ENCODE results near the gene HACD2. TPM values are rescaled to one million over a fixed set of nuclear protein-coding genes. Genes with fewer than 3 reads are reported as not detected.

Gene HACD2
- polyA plus RNA-seq, 3 donors, result 12.9 to 17.1 (median 15.1) TPM

DNA sequence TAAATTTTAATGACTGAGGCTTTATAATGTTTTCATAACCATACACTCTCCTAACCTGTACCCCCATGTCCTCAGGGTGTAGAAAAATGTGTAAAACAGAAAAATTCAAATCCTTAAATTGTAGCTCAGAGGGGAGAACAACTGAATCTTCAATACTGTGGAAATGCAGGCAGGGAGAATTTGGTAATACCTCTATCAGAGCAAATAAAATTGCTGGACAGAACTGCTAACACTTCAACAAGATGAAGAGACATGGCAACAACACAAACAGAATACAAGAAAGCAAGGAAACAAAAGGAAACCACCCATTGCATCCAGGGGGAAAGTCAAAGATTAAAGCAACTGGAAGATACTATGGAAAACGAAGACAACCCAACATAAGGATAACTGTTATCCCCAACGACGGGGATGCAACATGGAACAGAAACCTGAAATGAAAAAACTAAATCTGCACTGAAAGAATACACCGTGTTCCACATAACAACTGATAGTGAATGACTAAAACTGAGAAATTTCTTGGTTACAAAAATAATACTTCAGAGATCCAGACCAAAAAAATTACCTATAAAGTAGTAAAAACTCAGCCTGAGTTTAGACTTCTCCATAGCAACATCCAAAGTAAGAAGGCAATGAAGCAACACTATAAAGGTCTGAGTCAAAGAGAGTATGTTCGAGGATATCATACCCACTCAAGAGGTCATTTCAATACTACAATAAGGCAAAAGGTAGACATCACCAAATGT lies 48.5 kb downstream of the HACD2 start:
- Histone ChIP-seq H3K4me2 (replicated peaks; ENCODE audit: extremely low read depth, low read length, poor library complexity, severe bottlenecking) (no peak overlapping the region), H3K79me2 (ENCODE audit: insufficient read depth, low read length) (no peaks in the 10 kb centered on the region), H3K4me3 (replicated peaks in 1 of 3; ENCODE audit: low read depth in 2 of 3, low read length in 3 of 3) (no peak overlapping the region), H2AFZ (ENCODE audit: insufficient read depth, low read depth, low read length, poor library complexity, severe bottlenecking) (no peak overlapping the region), H3K27ac (ENCODE audit: low read depth in 1 of 2, low read length in 2 of 2) (no peak overlapping the region), H3K4me1 (ENCODE audit: control insufficient read depth in 1 of 2, insufficient read depth in 2 of 2, low read length in 2 of 2) (no peaks in the 10 kb centered on the region), H3K9ac (ENCODE audit: insufficient read depth, low read length, poor library complexity, severe bottlenecking) (no peak overlapping the region), H3K9me3 (replicated peaks in 1 of 2; ENCODE audit: control insufficient read depth in 1 of 2, insufficient read depth in 1 of 2, low read length in 2 of 2) (no peaks in the 10 kb centered on the region), H3K36me3 (replicated peaks in 1 of 2; ENCODE audit: control insufficient read depth in 1 of 2, insufficient read depth in 2 of 2, low read length in 2 of 2) (no peaks in the 10 kb centered on the region), H3K27me3 (ENCODE audit: control insufficient read depth in 2 of 2, insufficient read depth in 2 of 2, low read length in 2 of 2) (no peaks in the 10 kb centered on the region), H4K20me1 (ENCODE audit: insufficient read depth, low read length) (no peaks in the 10 kb centered on the region)
- Mint-ChIP-seq H3K27ac (no peak overlapping the region), H3K27me3 (ENCODE audit: low read depth in 3 of 3) (peaks cover 0 to 2% (median 0%) of the 10 kb centered on the region in 3 donors), H3K9me3 (no peaks in the 10 kb centered on the region), H3K4me1 (no peaks in the 10 kb centered on the region), H3K36me3 (peaks cover 9 to 10% of the 10 kb centered on the region in 2 donors), H3K4me3 (no peak overlapping the region)
- intact Hi-C loops (cut with micrococcal nuclease), result no loop called here
- WGBS (ENCODE audit: insufficient coverage), result no CpG with 5 or more reads among the region's 5 CpGs
- no peak for TF ChIP-seq CTCF (IDR thresholded peaks at IDR 0.05)
- DNase-seq, result no peak

GRCh38 chr3:123535580-123535979 lies 49.3 kb downstream of the HACD2 start:
- no peak overlapping the region for H3K27ac Mint-ChIP-seq
- no peak overlapping the region for H3K4me3 ChIP-seq (replicated peaks in 1 of 3; ENCODE audit: low read depth in 2 of 3, low read length in 3 of 3)
- no peak for DNase-seq
- no peaks in the 10 kb centered on the region for H3K9me3 ChIP-seq (replicated peaks in 1 of 2; ENCODE audit: control insufficient read depth in 1 of 2, insufficient read depth in 1 of 2, low read length in 2 of 2)
- WGBS (ENCODE audit: insufficient coverage), result 100% methylated on average over 1 of the region's 1 CpG
- TF ChIP-seq CTCF (IDR thresholded peaks at IDR 0.05), result no peak
- H3K27me3 ChIP-seq (ENCODE audit: control insufficient read depth in 2 of 2, insufficient read depth in 2 of 2, low read length in 2 of 2), result no peaks in the 10 kb centered on the region
- no peaks in the 10 kb centered on the region for H3K4me1 ChIP-seq (ENCODE audit: control insufficient read depth in 1 of 2, insufficient read depth in 2 of 2, low read length in 2 of 2)
- no peak overlapping the region for H3K9ac ChIP-seq (ENCODE audit: insufficient read depth, low read length, poor library complexity, severe bottlenecking)
- intact Hi-C loops (cut with micrococcal nuclease), result no loop called here
- H3K27me3 Mint-ChIP-seq (ENCODE audit: low read depth in 3 of 3), result peaks cover 0 to 2% (median 0%) of the 10 kb centered on the region in 3 donors
- H2AFZ ChIP-seq (ENCODE audit: insufficient read depth, low read depth, low read length, poor library complexity, severe bottlenecking), result no peak overlapping the region
- no peaks in the 10 kb centered on the region for H4K20me1 ChIP-seq (ENCODE audit: insufficient read depth, low read length)
- peaks cover 7 to 12% of the 10 kb centered on the region in 2 donors for H3K36me3 Mint-ChIP-seq
- no peak overlapping the region for H3K4me3 Mint-ChIP-seq
- H3K4me1 Mint-ChIP-seq, result no peaks in the 10 kb centered on the region
- H3K36me3 ChIP-seq (replicated peaks in 1 of 2; ENCODE audit: control insufficient read depth in 1 of 2, insufficient read depth in 2 of 2, low read length in 2 of 2), result no peaks in the 10 kb centered on the region
- H3K4me2 ChIP-seq (replicated peaks; ENCODE audit: extremely low read depth, low read length, poor library complexity, severe bottlenecking), result no peak overlapping the region
- no peaks in the 10 kb centered on the region for H3K9me3 Mint-ChIP-seq
- H3K79me2 ChIP-seq (ENCODE audit: insufficient read depth, low read length), result no peaks in the 10 kb centered on the region
- H3K27ac ChIP-seq (ENCODE audit: low read depth in 1 of 2, low read length in 2 of 2), result no peak overlapping the region

Measured in CD14-positive monocyte (primary cell).